Stimulated activated CD4-positive, alpha-beta T cell treated with anti-CD3 and anti-CD28 coated beads, Interleukin-1b, Interleukin-23, amount 100 ng/mL, for 24 hours (primary cell): ENCODE measurements around the gene ZBTB16.

Source experiments
- DNase-seq, 4 experiments: peaks; one replicate each; pipeline ENCODE4 v3.0.0-alpha.2; 2020; ENCODE audit warnings: low read depth in 4 of 4, low spot score in 1 of 4

ZBTB16 gene

GRCh38 chr11:114253771-114254170 lies 194.3 kb downstream of the ZBTB16 start:
- no peak for DNase-seq

DNA sequence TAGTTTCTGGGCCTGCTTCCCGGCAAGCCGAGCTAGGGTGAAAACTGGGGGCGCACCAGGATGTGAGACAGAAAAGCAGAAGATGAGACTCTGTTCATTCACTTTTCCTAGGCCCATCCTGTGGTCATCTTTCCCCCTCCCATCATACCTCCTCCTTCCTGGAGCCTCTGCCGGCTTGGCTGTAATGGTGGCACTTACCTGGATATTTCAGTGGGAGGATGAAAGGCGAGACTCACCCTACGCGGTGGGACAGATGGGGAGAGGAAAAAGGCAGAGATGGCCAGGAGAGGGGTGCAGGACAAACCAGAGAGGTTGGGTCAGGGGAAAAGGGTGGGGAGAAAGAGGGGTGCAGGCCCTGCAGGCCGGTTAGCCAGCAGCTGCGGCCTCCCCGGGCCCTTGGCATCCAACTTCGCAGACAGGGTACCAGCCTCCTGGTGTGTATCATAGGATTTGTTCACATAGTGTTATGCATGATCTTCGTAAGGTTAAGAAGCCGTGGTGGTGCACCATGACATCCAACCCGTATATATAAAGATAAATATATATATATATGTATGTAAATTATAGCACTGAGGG lies 195.1 kb downstream of the ZBTB16 start:
- DNase-seq = no peak

- DNase-seq = no peak
Observed at GRCh38 chr11:114255289-114255688, 195.8 kb downstream of the ZBTB16 start.

GRCh38 chr11:114256176-114256966 lies 196.9 kb downstream of the ZBTB16 start:
- no peak for DNase-seq

DNA sequence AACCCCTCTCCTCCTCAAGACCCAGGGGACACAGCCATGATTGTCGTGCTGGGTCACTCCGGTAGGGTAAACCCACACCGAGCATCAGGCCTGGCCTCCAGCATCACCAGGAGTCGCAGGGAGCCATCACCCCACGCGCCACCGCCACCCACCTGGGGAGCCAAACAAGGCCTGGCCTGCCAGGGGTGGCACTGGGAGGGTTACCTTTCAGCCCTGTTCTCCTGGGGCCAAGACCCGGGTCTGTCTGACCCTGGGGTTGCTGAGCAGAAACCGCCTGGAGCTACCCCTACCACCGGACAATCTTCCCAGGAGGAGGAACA lies 197.4 kb downstream of the ZBTB16 start:
- DNase-seq = no peak

GRCh38 chr11:114257621-114258558 lies 198.4 kb downstream of the ZBTB16 start:
- no peak for DNase-seq

- DNase-seq = no peak
Observed at GRCh38 chr11:114258696-114259095, 199.2 kb downstream of the ZBTB16 start.

DNA sequence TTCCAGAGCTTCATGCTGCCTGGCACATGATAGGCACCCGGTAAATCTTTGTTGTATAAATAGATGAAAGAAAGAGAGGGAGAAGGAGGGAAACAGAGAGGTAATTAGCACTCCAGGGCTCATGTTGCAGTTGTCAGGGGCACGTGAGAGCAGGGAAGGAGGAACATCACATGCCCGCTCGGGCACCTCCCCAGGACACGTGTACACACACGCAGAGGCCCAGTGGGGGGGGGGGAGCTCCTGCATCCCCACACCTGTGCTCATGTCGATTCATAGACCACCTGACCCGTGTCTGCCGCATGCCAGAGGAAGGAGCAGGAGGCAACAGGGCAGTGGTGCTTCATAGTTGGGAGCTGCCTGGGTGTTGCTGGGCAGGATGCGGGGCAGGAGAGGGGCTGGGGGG lies 199.6 kb downstream of the ZBTB16 start:
- no peak for DNase-seq

DNA sequence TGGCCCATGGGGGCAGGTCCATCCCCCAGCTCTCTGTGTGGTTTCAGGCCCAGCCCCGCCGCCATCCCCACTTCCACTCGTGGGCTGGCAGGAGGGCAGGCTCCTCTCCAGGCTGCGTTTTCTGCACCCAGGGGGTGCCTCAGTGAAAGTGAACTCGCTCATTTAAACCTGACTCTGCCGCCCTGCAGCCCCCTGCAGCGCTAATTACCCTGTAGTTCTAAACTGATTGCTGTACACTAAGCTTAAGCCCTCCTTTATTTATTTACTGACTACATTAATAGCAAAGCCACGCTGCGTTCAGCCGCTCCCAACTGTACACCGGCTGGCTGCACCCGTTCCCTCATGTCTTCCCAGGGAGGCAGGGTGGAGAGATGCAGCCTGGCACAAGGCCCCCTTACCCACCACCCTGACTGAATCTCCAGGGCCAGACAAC lies 200.1 kb downstream of the ZBTB16 start:
- no peak for DNase-seq

DNA sequence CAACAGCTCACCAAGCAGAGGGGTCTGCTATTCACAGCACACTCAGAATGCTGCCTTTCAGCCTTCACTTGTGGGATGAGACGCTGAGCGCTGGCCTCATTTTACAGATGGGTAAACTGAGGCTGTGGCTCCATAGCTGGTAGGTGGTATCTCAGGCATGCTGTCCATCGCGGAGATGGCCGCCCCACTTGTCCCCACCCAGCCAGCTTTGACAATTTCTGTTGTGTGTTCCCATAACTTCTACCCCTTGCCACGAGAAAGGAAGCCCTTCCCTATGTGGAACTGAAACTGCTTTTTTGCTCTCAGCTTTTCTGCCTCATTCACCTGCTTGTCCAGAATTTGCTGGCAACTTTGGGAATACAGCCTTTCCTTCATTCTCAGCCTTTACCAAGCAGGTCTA lies 200.6 kb downstream of the ZBTB16 start:
- no peak for DNase-seq

DNA sequence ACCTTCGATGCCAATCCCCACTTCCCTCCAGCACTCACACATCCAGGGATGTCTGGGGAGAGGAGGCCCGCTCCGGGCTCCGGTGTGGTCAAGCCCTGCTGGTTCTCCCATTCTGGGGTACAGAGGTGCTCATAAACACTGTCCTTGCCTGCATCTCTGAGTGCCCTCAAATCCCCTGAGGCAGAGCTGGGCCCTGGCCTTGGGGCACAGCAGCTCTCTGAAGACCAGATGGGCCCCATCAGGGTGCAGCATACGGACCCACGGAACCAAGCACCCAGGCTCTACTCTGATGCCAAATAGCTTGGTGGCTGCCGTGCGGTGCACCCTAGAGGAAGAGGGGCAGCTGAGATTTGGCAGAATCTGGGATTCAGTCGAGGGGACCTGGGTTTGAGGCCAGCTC lies 201.0 kb downstream of the ZBTB16 start:
- DNase-seq = no peak

- no peak for DNase-seq
Observed at GRCh38 chr11:114261791-114262190, 202.3 kb downstream of the ZBTB16 start.

DNA sequence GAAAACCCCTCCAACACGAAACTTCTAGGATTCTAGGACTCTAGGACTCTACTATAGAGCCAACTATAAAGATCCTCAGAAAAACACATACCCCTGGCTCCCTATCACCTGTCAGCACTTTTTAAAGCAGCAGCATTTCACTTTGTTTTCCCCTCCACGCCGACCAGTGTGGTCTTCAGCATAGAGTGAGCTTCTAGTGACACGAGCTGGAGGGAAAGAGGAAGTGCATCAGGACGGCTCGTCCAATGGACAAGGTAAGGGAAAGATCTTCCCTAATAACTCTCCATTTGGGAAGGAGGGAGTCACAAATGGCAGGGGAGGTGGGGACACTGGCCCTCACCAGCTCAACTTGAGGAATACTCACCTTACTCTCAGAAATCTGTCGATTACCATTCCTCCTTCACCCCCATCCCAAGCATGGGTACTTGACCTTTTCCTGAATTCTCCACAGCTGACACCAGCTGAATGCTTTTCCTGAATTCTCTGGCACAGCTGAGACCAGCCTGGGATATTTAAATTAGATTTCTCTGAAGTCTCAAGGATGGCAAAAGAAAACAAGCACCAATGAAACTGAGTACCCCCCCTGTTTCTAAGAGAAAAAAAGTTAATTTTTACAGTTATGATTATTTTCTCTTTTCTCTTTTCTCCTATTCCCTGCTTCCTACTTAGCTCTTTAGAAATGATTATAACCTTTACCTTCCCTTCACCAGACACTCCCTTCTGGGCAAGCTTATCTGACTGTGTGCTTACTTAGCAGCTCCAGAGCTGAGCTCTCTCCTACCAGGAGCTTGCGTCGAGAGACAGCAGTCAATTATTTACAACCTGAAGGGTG lies 203.4 kb downstream of the ZBTB16 start:
- DNase-seq = no peak

- DNase-seq = no peak
Observed at GRCh38 chr11:114263513-114264170, 204.1 kb downstream of the ZBTB16 start.

DNA sequence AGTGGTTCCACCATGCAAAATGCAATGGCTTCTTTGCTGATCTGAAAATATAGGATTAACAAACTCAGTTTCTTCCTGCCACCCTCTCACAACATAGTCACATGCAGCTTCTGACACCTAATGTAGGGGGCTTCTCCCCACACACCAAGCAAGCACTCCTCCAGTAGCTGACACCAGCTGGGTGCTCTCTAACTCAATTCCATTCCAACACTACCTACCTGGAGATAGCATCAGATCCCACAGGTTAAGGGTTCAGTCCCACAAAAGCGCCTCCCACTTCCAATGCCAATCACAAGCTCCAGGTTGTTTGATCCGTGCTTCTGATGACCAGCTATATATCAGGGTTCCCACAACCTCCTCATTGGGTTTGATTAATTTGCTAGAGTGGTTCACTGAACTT lies 204.9 kb downstream of the ZBTB16 start:
- no peak for DNase-seq

GRCh38 chr11:114265122-114265878 lies 205.8 kb downstream of the ZBTB16 start:
- no peak for DNase-seq

DNA sequence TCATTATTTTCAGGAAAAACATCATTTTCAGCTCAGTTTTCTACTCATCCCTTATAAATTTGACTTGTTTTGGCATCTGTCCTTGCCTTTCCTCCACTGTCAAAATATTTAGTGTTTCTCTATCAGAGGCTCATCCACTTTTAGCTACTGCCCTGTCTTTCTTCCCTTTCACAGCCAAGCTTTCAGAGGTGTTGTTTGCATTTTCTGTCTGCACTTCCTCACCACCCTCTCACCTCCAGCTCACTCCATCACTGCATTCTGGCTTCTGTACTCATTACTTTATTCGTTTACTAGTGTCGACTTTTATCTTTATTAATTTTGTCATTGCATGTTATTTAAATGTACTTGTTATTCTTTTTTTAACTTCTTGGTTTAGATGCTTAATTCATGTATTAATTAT lies 210.0 kb downstream of the ZBTB16 start:
- DNase-seq = no peak

DNA sequence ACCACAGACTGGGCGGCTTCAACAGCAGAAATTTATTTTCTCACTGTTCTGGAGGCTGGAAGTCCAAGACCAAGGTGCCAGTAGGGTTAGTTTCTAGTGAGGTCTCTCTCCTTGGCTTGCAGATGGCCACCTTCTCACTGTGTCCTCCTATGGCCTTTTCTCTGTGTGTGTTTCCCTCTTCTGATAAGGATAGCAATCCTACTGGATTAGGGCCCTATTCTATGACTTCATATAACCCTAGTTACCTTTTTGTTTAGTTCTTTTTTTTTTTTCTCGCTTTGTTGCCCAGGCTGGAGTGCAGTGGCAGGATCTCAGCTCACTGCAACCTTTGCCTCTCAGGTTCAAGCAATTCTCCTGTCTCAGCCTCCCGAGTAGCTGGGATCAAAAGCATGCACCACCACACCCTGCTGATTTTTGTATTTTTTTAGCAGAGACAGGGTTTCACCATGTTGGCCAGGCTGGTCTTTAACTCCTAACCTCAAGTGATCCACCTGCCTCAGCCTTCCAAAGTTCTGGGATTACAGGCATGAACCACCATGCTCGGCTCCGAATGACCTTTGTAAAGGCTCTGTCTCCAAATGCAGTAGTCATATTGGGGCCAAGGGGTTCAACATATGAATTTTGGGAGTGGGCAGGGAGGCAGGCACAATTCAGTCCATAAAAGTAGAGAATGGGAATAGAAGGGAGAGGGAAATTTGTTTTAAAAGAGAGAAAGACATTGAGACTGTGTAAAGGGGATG lies 211.2 kb downstream of the ZBTB16 start:
- DNase-seq = no peak

- no peak for DNase-seq
Observed at GRCh38 chr11:114271316-114271715, 211.8 kb downstream of the ZBTB16 start.
